Esophagus squamous epithelium (tissue), 4 donors: ENCODE data around the gene PDZD8.

Experiments used
- POLR2A ChIP-seq, 4 donors: fragments of 450-650 bp; IDR thresholded peaks; one replicate each; pipeline ENCODE4 v1.6.1; 2017; ENCODE audit warnings: antibody characterized with exemption in 4 of 4, mild to moderate bottlenecking in 4 of 4, moderate library complexity in 3 of 4
- TF ChIP-seq, protein P1 (sequence below), 6 experiments: fragments of 450-650 bp in 4 of 6; fragments of 200-600 bp in 2 of 6; sonication (generic) in 2 of 6; IDR thresholded peaks; one replicate each; pipeline ENCODE4 v1.5.1; 2016 to 2019; ENCODE audit warnings: antibody characterized with exemption in 6 of 6, mild to moderate bottlenecking in 4 of 6, moderate library complexity in 4 of 6

DNA sequence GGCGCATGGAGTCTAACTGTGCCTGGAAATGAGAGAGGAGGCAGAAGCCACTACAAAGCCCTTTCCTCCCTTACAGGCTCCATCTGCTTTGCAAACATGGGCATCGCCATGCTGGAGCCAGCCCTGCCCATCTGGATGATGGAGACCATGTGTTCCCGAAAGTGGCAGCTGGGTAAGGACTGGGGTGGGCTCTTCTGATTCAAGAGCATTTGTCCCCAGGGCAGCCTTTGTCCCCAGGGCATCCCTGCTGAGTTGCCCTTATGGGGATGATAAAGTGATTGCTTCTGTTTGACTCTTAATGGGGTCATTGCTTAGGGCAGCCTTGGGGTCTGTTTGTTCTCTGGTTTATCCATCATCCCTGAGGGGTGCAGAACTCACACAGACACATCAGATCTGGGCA lies 117.5 kb downstream of the PDZD8 start:
- TF ChIP-seq, protein P1, sequence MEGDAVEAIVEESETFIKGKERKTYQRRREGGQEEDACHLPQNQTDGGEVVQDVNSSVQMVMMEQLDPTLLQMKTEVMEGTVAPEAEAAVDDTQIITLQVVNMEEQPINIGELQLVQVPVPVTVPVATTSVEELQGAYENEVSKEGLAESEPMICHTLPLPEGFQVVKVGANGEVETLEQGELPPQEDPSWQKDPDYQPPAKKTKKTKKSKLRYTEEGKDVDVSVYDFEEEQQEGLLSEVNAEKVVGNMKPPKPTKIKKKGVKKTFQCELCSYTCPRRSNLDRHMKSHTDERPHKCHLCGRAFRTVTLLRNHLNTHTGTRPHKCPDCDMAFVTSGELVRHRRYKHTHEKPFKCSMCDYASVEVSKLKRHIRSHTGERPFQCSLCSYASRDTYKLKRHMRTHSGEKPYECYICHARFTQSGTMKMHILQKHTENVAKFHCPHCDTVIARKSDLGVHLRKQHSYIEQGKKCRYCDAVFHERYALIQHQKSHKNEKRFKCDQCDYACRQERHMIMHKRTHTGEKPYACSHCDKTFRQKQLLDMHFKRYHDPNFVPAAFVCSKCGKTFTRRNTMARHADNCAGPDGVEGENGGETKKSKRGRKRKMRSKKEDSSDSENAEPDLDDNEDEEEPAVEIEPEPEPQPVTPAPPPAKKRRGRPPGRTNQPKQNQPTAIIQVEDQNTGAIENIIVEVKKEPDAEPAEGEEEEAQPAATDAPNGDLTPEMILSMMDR (IDR thresholded peaks at IDR 0.05), result no peak
- TF ChIP-seq POLR2A (IDR thresholded peaks at IDR 0.05), result no peak
